ENCODE measurements around the gene UBE2D2. TPM values are rescaled to one million over a fixed set of nuclear protein-coding genes. Genes with fewer than 3 reads are reported as not detected.

Gene UBE2D2
- total and polyA plus RNA-seq, 2 donors (not counting 1 experiment from before 2014, with no cell fraction given): 64.3 to 168 TPM

DNA sequence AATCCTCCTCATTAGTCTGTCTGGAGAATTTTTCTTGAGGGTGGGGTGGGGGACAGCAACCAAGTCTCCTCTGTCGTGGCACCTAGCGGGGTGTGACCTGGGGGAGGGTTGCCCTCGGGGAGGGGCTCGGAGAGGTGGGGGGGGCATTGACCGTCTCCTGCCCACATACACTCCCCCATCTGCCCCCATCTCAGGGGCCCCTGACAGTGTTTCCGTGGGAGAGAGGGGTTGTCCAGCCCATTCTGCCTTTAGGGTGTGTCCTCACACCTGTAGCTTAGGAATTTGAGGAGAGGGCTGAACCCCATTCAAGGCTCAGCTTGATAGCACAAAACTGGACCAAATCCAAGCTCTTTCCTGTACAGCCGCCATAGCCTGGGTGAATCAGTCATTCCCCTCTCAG, 81.1 kb downstream of the UBE2D2 start:
- Mint-ChIP-seq H3K27me3 (no peaks in the 10 kb centered on the region), H3K27ac (no peak overlapping the region), H3K9me3 (ENCODE audit: insufficient read depth) (no peaks in the 10 kb centered on the region), H3K4me1 (peaks cover 83% of the 10 kb centered on the region), H3K4me3 (no peak overlapping the region)
- no peak overlapping the region for H2AFZ ChIP-seq (ENCODE audit: insufficient read depth, low read depth, low read length, poor library complexity, severe bottlenecking)
- ChIA-PET POLR2A (interaction anchor here (0.6 to 1.0 kb wide), 3 partner anchors 10 to 220 kb away, joined by 3 to 4 read pairs (median 4); no protein-coding TSS in a partner anchor), CTCF (interaction anchor here (1.1 to 1.6 kb wide), 4 partner anchors 9 to 123 kb away, joined by 3 to 7 read pairs (median 4); no protein-coding TSS in a partner anchor)
- no peak for TF ChIP-seq EZH2 (IDR thresholded peaks at IDR 0.05; ENCODE audit: borderline replicate concordance, insufficient read depth, low read depth, low read length, poor library complexity, severe bottlenecking)
- TF ChIP-seq, protein P1, sequence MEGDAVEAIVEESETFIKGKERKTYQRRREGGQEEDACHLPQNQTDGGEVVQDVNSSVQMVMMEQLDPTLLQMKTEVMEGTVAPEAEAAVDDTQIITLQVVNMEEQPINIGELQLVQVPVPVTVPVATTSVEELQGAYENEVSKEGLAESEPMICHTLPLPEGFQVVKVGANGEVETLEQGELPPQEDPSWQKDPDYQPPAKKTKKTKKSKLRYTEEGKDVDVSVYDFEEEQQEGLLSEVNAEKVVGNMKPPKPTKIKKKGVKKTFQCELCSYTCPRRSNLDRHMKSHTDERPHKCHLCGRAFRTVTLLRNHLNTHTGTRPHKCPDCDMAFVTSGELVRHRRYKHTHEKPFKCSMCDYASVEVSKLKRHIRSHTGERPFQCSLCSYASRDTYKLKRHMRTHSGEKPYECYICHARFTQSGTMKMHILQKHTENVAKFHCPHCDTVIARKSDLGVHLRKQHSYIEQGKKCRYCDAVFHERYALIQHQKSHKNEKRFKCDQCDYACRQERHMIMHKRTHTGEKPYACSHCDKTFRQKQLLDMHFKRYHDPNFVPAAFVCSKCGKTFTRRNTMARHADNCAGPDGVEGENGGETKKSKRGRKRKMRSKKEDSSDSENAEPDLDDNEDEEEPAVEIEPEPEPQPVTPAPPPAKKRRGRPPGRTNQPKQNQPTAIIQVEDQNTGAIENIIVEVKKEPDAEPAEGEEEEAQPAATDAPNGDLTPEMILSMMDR (IDR thresholded peaks at IDR 0.05): no peak
- no CpG with 5 or more reads among the region's 7 CpGs for WGBS (ENCODE audit: insufficient coverage)
- intact Hi-C loops (cut with micrococcal nuclease): no loop called here
- no peak overlapping the region for H3K27ac ChIP-seq (ENCODE audit: low read length in 2 of 2)
- no peak overlapping the region for H3K4me2 ChIP-seq (replicated peaks; ENCODE audit: low read depth, low read length, poor library complexity, severe bottlenecking)
- no peak overlapping the region for H3K9ac ChIP-seq (ENCODE audit: low read length)
- no peak overlapping the region for H3K4me3 ChIP-seq (ENCODE audit: control extremely low read depth in 1 of 5, extremely low read depth in 1 of 5, insufficient read depth in 1 of 5, low read depth in 2 of 5, low read length in 4 of 5)
- H3K4me1 ChIP-seq (ENCODE audit: control insufficient read depth in 2 of 2, insufficient read depth in 2 of 2, low read length in 2 of 2): peaks cover 48 to 86% of the 10 kb centered on the region in 2 donors
- no peaks in the 10 kb centered on the region for H3K36me3 ChIP-seq (replicated peaks in 1 of 2; ENCODE audit: control extremely low read depth in 1 of 2, control insufficient read depth in 1 of 2, extremely low read depth in 1 of 2, insufficient read depth in 2 of 2, low read length in 1 of 2)
- no peaks in the 10 kb centered on the region for H3K27me3 ChIP-seq (replicated peaks in 1 of 4; ENCODE audit: control extremely low read depth in 1 of 4, control insufficient read depth in 3 of 4, insufficient read depth in 4 of 4, low read length in 3 of 4)
- DNase-seq (peak; percentile 5), ATAC-seq (ENCODE audit: low read depth) (no peak)
- no peaks in the 10 kb centered on the region for H4K20me1 ChIP-seq (ENCODE audit: control insufficient read depth, insufficient read depth, low read length, poor library complexity, severe bottlenecking)
- no peaks in the 10 kb centered on the region for H3K9me3 ChIP-seq (ENCODE audit: control extremely low read depth in 1 of 3, control insufficient read depth in 2 of 3, insufficient read depth in 1 of 3, low read length in 2 of 3)
- peaks cover 53% of the 10 kb centered on the region for H3K79me2 ChIP-seq (ENCODE audit: control insufficient read depth, insufficient read depth, low read length)

Measured in B cell (primary cell).